HG03095 (cell line): ENCODE data around the gene PADI1.

ENCODE experiments used
- ATAC-seq: cut with Tn5 transposase; IDR thresholded peaks from one replicate; pipeline ENCODE4 v1.9.1; 2021; ENCODE audit warnings: moderate library complexity; ENCODE audit not compliant: unreplicated experiment

The PADI1 gene

GRCh38 chr1:17196496-17197185 is 8.3 kb upstream of the PADI1 start:
- ATAC-seq: no peak

GRCh38 chr1:17197696-17198095 is 7.2 kb upstream of the PADI1 start:
- ATAC-seq: no peak

- ATAC-seq: no peak
Observed at GRCh38 chr1:17198476-17199258, 6.3 kb upstream of the PADI1 start.

GRCh38 chr1:17199267-17200044 is 5.5 kb upstream of the PADI1 start:
- ATAC-seq: no peak

GRCh38 chr1:17200246-17200645 is 4.7 kb upstream of the PADI1 start:
- ATAC-seq: no peak

- ATAC-seq: no peak
Observed at GRCh38 chr1:17200756-17201155, 4.2 kb upstream of the PADI1 start.

GRCh38 chr1:17201201-17202021 is 3.5 kb upstream of the PADI1 start:
- ATAC-seq: no peak

- ATAC-seq: no peak
Observed at GRCh38 chr1:17205652-17206051, 724 bp downstream of the PADI1 start.

GRCh38 chr1:17206196-17206595 is 1.3 kb downstream of the PADI1 start:
- ATAC-seq: no peak

GRCh38 chr1:17207046-17207445 is 2.1 kb downstream of the PADI1 start:
- ATAC-seq: no peak

- ATAC-seq: no peak
Observed at GRCh38 chr1:17207540-17207939, 2.6 kb downstream of the PADI1 start.

GRCh38 chr1:17207966-17208418 is 3.1 kb downstream of the PADI1 start:
- peak; percentile 71 for ATAC-seq

- no peak for ATAC-seq
Observed at GRCh38 chr1:17208546-17208945, 3.6 kb downstream of the PADI1 start.

GRCh38 chr1:17209430-17209829 is 4.5 kb downstream of the PADI1 start:
- ATAC-seq: no peak

- ATAC-seq: no peak
Observed at GRCh38 chr1:17210176-17210575, 5.2 kb downstream of the PADI1 start.

- ATAC-seq: no peak
Observed at GRCh38 chr1:17211377-17211776, 6.4 kb downstream of the PADI1 start.

- no peak for ATAC-seq
Observed at GRCh38 chr1:17212009-17212408, 7.1 kb downstream of the PADI1 start.

GRCh38 chr1:17212487-17213121 is 7.7 kb downstream of the PADI1 start:
- no peak for ATAC-seq

GRCh38 chr1:17213148-17213781 is 8.3 kb downstream of the PADI1 start:
- ATAC-seq: no peak

- no peak for ATAC-seq
Observed at GRCh38 chr1:17213782-17214148, 8.8 kb downstream of the PADI1 start.
